ENCODE measurements around the gene HCRTR1.

DNA sequence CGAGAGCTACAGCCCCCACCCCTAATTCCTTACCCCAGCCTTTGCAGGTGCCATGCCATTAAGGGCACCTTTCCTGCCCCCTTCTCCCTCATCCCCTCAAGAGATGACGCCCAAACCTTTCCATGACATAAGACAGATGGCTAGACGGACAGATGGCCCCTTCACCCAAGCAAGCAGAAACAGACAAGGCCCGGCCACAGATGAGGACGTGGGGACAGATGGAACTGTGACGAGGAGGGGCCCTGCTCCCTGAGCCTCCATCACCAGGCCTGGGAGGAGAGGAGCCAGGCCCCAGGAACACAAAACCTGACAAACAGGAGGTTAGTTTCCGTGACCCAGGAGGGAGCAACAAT is 51.9 kb downstream of the HCRTR1 start:
- TF ChIP-seq POLR2A (IDR thresholded peaks at IDR 0.05) (no peak), CTCF (IDR thresholded peaks at IDR 0.05) (no peak)

Data from esophagus squamous epithelium (tissue), 4 donors.